Activated naive CD8-positive, alpha-beta T cell treated with anti-CD3 and anti-CD28 coated beads, Interleukin-2, amount 50 U/mL, for 24 hours (primary cell): ENCODE measurements around the gene DMAC2L.
A peak's percentile ranks its signal among the peaks of the same experiment; 100 is the strongest.
"Not testable (repeated sequence)": the region's sequence is repeated elsewhere in the genome, so short reads cannot be mapped to it uniquely, and the experiment has no call there.

Experiments used
- ATAC-seq: fragments of 150-1000 bp; cut with Tn5 transposase; one replicate; pipeline ENCODE4 v1.10.0; 2021
- DNase-seq: peaks from one replicate; pipeline ENCODE4 v3.0.0; 2021
- H3K27ac Mint-ChIP-seq: one replicate; pipeline ENCODE4 v1.8.0; 2021; ENCODE audit warnings: mild to moderate bottlenecking, mixed read lengths
- H3K27me3 Mint-ChIP-seq: one replicate; pipeline ENCODE4 v1.8.0; 2021; ENCODE audit warnings: mixed read lengths
- H3K36me3 Mint-ChIP-seq: one replicate; pipeline ENCODE4 v1.8.0; 2021; ENCODE audit warnings: low read depth, mixed read lengths
- H3K4me1 Mint-ChIP-seq: one replicate; pipeline ENCODE4 v1.8.0; 2021; ENCODE audit warnings: mixed read lengths
- H3K4me3 Mint-ChIP-seq: one replicate; pipeline ENCODE4 v1.8.0; 2021; ENCODE audit warnings: mild to moderate bottlenecking, moderate library complexity, mixed read lengths
- H3K9me3 Mint-ChIP-seq: one replicate; pipeline ENCODE4 v1.8.0; 2021; ENCODE audit warnings: mixed read lengths

Gene DMAC2L

DNA sequence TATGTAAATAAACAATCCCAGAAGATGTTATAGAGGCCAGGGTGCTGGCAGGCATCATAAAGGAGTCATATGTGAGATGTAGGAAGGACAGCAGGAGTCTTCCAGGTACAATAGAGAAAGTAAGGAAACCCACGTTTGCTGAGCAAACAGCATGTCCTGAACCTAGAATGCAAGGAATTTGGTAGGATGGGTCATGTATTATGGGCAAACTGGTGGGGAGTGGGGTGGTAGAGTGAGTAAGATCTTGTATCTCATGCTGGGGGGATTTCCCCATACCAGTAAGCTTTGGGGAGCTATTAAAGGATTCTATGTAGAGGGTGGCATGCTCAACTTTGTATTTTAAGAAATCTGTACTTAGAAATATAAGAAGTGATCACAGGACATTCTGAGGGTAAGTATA is 43.6 kb downstream of the DMAC2L start:
- Mint-ChIP-seq H3K27ac (no peak overlapping the region), H3K36me3 (peaks cover 13% of the 10 kb centered on the region)
- no peak for ATAC-seq

DNA sequence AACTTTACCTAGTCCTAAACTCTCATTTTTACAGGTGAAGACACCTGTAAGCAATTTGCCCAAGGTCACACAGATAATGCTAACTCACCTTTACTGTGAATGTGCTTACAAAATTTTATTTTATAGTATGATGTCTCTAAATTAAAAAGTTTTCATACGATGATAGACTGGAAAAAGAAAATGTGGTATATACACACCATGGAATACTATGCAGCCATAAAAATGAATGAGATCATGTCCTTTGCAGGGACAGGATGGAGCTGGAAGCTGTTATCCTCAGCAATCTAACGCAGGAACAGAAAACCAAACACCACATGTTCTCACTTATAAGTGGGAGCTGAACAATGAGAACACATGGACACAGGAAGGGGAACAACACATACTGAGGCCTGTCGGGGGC is 44.2 kb downstream of the DMAC2L start:
- not testable (repeated sequence) for ATAC-seq, H3K27ac Mint-ChIP-seq, DNase-seq, H3K9me3 Mint-ChIP-seq, H3K4me3 Mint-ChIP-seq, H3K27me3 Mint-ChIP-seq, H3K4me1 Mint-ChIP-seq
- peaks cover 13% of the 10 kb centered on the region for H3K36me3 Mint-ChIP-seq

More for the DNA sequence above, 43.6 kb downstream of the DMAC2L start:
- no peak for DNase-seq
- Mint-ChIP-seq H3K4me1 (peaks cover 4% of the 10 kb centered on the region), H3K9me3 (no peaks in the 10 kb centered on the region), H3K4me3 (no peak overlapping the region), H3K27me3 (no peaks in the 10 kb centered on the region)

DNA sequence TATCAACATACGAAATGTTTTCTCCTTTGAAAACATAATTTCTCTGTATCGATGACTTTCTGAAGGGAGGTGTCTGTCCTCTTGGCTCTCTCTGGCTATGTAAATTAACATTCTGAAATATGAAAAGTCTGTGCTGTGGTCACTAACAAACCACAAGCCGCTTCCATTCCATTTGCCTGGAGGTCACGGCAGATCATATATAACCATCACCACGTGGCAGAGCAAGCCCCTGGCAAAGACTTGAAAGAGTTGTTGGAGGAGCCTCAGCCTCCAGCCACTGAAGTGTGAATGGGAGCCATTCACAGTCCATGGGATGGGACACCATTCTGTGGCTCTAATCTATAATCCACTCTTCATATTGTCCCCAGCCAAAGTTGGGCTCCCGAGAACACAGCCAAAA is 45.0 kb downstream of the DMAC2L start:
- Mint-ChIP-seq H3K27ac (no peak overlapping the region), H3K9me3 (no peaks in the 10 kb centered on the region), H3K27me3 (no peaks in the 10 kb centered on the region), H3K36me3 (peaks cover 13% of the 10 kb centered on the region), H3K4me3 (no peak overlapping the region), H3K4me1 (peaks cover 4% of the 10 kb centered on the region)
- ATAC-seq = no peak
- DNase-seq = no peak

DNA sequence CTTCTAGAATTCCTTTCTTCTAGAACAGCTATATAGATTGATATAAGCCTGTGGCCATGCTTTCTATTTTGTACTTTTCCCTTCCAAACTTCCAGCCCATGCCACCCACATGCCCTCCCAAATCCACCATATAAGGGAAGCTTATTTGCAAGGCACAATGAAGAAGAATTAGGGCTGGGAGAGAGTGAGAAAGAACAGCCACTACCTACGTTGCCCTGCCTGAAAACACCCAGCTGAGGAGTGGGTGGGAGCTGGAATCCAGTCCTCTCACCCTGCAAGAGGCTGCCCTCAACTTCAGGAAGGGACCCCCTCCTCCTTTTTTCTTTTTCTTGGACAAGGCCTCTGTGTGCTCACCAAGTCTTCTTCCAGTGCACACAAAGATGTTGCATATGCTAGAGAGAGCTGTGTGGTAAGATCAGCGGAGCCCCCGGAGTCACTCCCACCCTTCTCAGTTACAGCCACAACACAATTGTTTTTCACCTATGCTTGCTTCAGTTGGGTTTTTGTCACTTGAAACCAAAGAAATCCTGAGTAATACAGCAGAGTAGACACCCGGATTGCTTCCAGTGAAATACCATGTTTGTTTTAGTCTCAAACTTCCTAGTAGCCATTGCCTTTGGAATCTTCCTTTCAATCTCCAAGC is 45.8 kb downstream of the DMAC2L start:
- ATAC-seq = no peak
- H3K27me3 Mint-ChIP-seq = no peaks in the 10 kb centered on the region
- H3K27ac Mint-ChIP-seq = no peak overlapping the region
- H3K36me3 Mint-ChIP-seq = peaks cover 13% of the 10 kb centered on the region
- peaks cover 4% of the 10 kb centered on the region for H3K9me3 Mint-ChIP-seq
- H3K4me1 Mint-ChIP-seq = peaks cover 10% of the 10 kb centered on the region
- no peak overlapping the region for H3K4me3 Mint-ChIP-seq
- DNase-seq = no peak

DNA sequence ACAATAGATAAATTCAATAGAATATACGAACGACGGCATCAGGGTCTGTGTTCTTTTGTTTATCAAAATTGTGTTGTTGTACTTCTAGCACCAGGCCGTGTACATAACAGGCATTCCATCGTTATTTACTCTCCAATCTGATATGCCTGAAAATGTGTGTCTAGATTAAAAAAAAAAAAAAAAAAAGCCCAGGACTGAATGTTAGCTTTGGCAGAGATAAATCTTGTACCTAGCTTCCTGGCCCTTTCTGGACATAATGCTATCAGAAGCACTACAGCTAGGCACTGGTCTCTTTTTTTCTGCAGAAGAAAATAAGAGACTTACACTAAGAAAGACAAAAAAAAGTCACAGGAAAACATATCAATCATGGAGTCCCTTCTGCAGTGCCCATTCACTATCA is 47.5 kb downstream of the DMAC2L start:
- H3K27ac Mint-ChIP-seq = no peak overlapping the region

DNA sequence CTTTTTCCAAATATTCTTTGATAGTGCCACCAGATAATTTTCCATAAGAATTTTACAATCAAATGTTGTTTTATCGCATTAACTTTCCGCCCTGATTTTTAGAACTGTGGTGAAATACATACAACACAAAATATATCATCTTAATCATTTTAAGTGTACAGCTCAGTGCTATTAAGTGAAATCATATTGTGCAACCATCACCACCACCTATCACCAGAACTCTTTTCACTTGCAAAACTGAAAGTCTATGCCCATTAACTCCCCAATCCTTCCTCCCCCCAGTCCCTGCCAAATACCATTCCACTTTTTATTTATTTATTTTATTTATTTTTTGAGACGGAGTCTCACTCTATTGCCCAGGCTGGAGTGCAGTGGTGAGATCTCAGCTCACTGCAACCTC is 48.0 kb downstream of the DMAC2L start:
- Mint-ChIP-seq H3K27ac (no peak overlapping the region), H3K4me3 (no peak overlapping the region), H3K36me3 (peaks cover 13% of the 10 kb centered on the region), H3K27me3 (no peaks in the 10 kb centered on the region), H3K4me1 (peaks cover 21% of the 10 kb centered on the region), H3K9me3 (peaks cover 4% of the 10 kb centered on the region)
- ATAC-seq = no peak
- DNase-seq = no peak

More for the DNA sequence above, 47.5 kb downstream of the DMAC2L start:
- H3K9me3 Mint-ChIP-seq = peaks cover 4% of the 10 kb centered on the region
- no peak overlapping the region for H3K4me3 Mint-ChIP-seq
- H3K27me3 Mint-ChIP-seq = no peaks in the 10 kb centered on the region
- H3K4me1 Mint-ChIP-seq = peaks cover 21% of the 10 kb centered on the region
- DNase-seq (no peak), ATAC-seq (no peak)
- H3K36me3 Mint-ChIP-seq = peaks cover 13% of the 10 kb centered on the region

DNA sequence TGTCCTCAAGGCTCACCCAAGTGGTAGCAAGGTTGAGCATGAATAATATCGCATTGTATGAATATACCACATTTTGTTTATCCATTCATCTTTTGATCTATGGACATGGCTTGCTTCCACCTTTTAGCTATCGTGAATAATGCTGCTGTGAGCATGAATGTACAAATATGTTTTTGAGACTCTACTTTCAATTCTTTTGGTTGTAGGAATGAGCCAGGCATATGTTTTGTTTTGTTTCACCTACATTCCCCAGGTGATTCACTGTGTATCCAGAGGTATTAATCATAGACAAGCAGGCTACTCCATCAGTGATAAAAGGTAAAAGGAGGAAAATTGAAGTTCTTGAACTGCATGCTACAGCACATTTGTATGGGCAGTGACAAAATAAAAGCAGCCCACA is 48.7 kb downstream of the DMAC2L start:
- peaks cover 4% of the 10 kb centered on the region for H3K9me3 Mint-ChIP-seq
- no peak overlapping the region for H3K27ac Mint-ChIP-seq
- H3K4me3 Mint-ChIP-seq = no peak overlapping the region
- H3K27me3 Mint-ChIP-seq = no peaks in the 10 kb centered on the region
- peaks cover 18% of the 10 kb centered on the region for H3K4me1 Mint-ChIP-seq
- DNase-seq = no peak
- peaks cover 13% of the 10 kb centered on the region for H3K36me3 Mint-ChIP-seq
- no peak for ATAC-seq

DNA sequence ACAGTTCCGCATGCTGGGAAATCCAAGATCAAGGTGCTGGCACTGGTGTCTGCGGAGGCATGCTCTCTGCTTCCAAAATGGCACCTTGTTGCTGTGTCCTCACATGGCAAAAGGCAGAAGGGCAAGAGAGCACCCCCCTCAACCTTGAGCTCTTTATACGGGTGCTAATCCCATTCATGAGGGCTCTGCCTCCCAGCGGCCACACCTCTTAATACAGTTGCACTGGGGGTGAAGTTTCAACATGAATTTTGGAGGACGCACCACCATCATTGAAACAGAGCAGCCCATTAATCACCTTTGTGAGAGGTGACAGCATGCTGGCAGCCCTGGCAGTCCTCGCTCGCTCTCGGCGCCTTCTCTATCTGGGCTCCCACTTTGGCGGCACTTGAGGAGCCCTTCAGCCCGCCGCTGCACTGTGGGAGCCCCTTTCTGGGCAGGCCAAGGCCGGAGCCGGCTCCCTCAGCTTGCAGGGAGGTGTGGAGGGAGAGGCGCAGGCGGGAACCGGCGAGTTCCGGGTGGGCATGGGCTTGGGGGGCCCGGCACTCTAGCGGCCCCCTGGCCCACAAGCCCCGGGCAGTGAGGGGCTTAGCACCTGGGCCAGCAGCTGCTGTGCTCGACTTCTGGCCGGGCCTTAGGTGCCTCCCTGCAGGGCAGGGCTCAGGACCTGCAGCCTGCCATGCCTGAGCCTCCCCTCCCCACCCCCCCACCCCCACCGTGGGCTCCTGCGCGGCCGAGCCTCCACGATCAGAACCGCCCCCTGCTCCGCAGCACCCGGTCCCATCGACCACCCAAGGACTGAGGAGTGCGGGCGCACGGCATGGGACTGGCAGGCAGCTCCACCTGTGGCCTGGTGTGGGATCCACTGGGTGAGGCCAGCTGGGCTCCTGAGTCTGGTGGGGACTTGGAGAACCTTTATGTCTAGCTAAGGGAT is 49.6 kb downstream of the DMAC2L start:
- not testable (repeated sequence) for DNase-seq, H3K9me3 Mint-ChIP-seq, H3K27me3 Mint-ChIP-seq, ATAC-seq, H3K4me3 Mint-ChIP-seq, H3K36me3 Mint-ChIP-seq, H3K27ac Mint-ChIP-seq
- peaks cover 23% of the 10 kb centered on the region for H3K4me1 Mint-ChIP-seq

DNA sequence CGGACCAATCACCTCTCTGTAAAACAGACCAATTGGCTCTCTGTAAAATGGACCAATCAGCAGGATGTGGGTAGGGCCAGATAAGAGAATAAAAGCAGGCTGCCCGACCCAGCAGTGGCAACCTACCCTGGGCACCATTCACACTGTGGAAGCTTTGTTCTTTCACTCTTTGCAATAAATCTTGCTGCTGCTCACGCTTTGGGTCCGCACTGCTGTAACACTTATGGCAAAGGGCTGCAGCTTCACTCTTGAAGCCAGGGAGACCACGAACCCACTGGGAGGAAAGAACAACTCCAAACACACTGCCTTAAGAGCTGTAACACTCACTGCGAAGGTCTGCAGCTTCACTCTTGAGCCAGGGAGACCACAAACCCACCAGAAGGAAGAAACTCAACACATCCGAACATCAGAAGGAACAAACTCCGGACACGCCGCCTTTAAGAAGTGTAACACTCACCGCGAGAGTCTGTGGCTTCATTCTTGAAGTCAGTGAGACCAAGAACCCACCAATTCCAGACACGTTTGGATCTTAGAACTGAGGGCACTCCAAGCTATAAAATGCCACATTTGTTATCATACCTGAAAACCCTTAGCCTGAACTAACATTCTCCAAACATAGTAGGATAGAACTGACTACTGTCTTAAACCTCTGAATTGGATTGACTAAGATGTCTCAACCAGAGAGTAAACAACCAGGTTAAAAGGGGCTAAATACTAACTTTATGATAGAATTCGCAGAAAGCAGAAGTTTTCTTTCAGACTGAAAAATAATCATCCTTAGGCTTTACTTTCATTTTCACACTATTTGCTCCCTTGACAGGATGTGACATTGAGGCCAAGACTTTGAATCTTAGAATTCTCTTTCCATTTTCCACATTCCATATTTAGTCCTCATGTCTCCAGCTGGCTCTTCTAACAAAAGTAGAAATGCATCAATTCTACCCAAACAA is 50.9 kb downstream of the DMAC2L start:
- Mint-ChIP-seq H3K4me1 (peaks cover 30% of the 10 kb centered on the region), H3K27me3 (no peaks in the 10 kb centered on the region), H3K4me3 (peak overlapping the region; percentile 88), H3K9me3 (peaks cover 4% of the 10 kb centered on the region), H3K27ac (peak overlapping the region; percentile 92), H3K36me3 (peaks cover 4% of the 10 kb centered on the region)
- ATAC-seq (peak; percentile 11), DNase-seq (peak; percentile 37)

DNA sequence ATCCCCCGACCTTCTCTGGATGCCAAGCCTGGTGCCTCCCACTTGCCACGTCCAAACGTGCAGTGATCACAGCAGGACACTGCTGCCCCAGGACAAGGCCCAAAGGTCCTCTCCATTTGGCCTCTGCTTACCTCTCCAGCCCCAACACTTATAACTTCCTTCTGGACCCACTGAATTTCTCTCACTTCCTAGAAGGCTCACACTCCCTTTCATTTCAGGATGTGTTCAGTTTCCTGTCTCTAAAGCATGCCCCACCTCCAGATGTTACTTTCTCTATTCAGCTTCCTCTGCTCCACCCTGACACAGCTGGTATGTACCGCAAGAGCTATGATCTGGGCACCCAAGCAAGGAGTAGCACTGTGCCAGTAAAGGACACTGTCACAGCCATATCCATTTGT is 51.6 kb downstream of the DMAC2L start:
- DNase-seq (peak; percentile 38), ATAC-seq (peak; percentile 95)
- Mint-ChIP-seq H3K36me3 (no peaks in the 10 kb centered on the region), H3K27ac (peak overlapping the region; percentile 92), H3K4me3 (peak overlapping the region; percentile 88), H3K4me1 (peaks cover 30% of the 10 kb centered on the region), H3K9me3 (peaks cover 4% of the 10 kb centered on the region), H3K27me3 (no peaks in the 10 kb centered on the region)

DNA sequence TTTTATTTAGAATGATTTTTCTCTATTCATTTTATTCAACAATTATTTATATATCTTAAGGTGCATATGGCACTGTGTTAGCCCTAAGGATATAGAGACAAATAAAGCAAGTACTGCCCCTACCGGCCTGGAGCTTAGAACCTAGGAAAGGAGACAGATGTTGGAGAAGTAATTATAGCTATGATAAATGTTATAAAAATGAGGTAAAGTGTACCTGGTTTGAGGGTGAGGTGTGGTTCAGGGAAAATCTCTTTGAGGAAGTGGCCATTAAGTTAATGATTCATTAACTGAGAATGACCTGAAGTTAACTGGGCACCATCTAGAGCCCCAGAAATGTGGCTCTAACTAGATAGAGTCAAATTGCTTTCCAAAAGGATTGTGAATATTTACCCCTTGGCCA is 52.7 kb downstream of the DMAC2L start:
- no peak for ATAC-seq
- Mint-ChIP-seq H3K9me3 (peaks cover 4% of the 10 kb centered on the region), H3K4me3 (no peak overlapping the region), H3K27me3 (no peaks in the 10 kb centered on the region), H3K4me1 (peaks cover 30% of the 10 kb centered on the region), H3K36me3 (no peaks in the 10 kb centered on the region), H3K27ac (no peak overlapping the region)
- no peak for DNase-seq

DNA sequence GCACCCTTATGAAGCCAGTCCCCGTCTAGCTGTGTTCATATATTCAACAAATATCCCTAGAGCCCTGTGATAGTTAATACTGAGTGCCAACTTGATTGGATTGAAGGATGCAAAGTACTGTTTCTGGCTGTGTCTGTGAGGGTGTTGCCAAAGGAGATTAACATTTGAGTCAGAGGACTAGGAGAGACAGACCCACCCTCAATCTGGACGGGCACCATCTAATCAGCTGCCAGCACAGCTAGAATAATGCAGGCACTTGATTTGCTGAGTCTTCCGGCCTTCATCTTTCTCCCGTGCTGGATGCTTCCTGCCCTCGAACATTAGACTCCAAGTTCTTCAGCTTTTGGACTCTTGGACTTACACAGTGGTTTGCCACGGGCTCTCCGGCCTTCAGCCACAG is 53.4 kb downstream of the DMAC2L start:
- not testable (repeated sequence) for H3K36me3 Mint-ChIP-seq, DNase-seq, H3K4me3 Mint-ChIP-seq, ATAC-seq, H3K27ac Mint-ChIP-seq, H3K27me3 Mint-ChIP-seq, H3K9me3 Mint-ChIP-seq
- H3K4me1 Mint-ChIP-seq = peaks cover 30% of the 10 kb centered on the region

DNA sequence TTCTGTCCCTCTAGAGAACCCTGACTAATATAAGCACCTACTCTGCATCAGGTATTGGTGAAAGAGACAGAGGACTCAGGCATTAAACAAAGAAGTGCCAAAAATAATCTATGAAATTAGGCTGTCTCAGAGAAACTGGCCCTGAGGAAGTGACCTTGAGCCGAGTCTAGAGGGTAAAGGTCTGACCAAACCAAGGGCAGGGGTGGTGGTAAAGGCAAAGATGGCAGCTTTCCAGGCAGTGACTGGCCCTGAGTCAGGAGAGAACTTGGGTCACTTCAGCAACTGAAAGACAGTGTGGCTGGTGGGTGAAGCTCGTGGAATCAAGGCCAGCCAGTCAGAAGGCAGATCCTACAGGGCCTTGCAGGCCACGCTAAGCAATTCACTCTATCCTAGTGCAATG is 54.0 kb downstream of the DMAC2L start:
- Mint-ChIP-seq H3K4me3 (no peak overlapping the region), H3K4me1 (peaks cover 30% of the 10 kb centered on the region), H3K27ac (no peak overlapping the region), H3K27me3 (no peaks in the 10 kb centered on the region), H3K36me3 (no peaks in the 10 kb centered on the region), H3K9me3 (peaks cover 4% of the 10 kb centered on the region)
- ATAC-seq = no peak
- no peak for DNase-seq

DNA sequence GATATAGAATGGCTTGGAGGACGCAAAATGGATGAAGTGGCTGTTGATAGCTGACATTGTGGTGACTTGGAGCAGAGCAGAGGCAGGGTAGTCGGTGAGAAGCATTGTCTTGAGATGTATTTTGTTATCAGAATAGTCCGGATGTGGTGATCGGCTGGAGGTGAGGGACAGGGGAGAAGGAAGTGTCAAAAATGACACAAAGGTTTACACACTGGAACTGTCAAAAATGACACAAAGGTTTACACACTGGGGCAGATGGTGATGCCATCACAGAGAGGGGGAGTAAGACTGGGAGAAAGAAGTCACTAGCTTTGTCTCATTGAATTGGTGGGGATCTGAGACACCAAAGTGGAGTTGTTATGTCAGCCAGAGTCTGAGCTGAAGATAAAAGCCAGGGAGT is 54.5 kb downstream of the DMAC2L start:
- Mint-ChIP-seq H3K4me3 (no peak overlapping the region), H3K27ac (peak overlapping the region; percentile 2), H3K36me3 (no peaks in the 10 kb centered on the region), H3K27me3 (no peaks in the 10 kb centered on the region), H3K9me3 (peaks cover 4% of the 10 kb centered on the region), H3K4me1 (peaks cover 30% of the 10 kb centered on the region)
- DNase-seq (no peak), ATAC-seq (no peak)
